ENCODE data around the gene SORCS2. TPM values are rescaled to one million over a fixed set of nuclear protein-coding genes. Genes with fewer than 3 reads are reported as not detected.

Gene SORCS2
- total RNA-seq, 1 donor from 2014 or later = 29.5 TPM

DNA sequence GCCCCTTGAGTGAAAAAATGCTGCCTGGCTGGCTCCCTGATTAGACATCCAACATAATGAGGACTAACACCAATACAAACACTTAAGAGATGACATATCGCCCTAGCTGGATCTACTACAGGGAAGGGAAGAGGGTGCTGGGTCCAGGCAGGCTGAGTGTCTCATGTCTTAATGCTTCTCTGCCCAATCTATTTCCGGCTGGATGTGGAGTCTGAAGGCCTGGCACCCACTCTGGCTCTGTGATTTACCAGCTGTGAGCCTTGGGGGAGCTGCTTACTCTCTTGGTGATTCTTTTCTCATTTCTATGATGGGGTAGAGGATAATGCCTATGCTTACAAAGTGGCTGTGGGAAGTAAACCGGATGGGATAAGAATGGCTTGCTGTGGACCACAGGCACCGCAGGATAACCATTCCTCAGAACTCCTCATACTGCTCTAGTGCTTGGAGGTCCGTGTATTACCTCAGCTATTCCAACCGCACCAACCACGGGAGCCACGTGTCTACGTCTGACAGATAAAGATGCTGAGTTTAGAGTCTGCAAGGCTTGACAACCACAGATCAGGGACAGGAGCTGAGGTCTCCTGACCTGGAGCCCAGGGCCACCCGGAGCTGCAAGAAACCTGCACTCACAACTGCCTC lies 585.7 kb downstream of the SORCS2 start:
- TF ChIP-seq, protein P1, sequence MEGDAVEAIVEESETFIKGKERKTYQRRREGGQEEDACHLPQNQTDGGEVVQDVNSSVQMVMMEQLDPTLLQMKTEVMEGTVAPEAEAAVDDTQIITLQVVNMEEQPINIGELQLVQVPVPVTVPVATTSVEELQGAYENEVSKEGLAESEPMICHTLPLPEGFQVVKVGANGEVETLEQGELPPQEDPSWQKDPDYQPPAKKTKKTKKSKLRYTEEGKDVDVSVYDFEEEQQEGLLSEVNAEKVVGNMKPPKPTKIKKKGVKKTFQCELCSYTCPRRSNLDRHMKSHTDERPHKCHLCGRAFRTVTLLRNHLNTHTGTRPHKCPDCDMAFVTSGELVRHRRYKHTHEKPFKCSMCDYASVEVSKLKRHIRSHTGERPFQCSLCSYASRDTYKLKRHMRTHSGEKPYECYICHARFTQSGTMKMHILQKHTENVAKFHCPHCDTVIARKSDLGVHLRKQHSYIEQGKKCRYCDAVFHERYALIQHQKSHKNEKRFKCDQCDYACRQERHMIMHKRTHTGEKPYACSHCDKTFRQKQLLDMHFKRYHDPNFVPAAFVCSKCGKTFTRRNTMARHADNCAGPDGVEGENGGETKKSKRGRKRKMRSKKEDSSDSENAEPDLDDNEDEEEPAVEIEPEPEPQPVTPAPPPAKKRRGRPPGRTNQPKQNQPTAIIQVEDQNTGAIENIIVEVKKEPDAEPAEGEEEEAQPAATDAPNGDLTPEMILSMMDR (IDR thresholded peaks at IDR 0.05; ENCODE audit: partially characterized antibody, unreplicated experiment) = no peak
- Mint-ChIP-seq H3K27ac (ENCODE audit: unreplicated experiment) (peak overlapping the region; percentile 62), H3K9me3 (ENCODE audit: unreplicated experiment) (peaks cover 69% of the 10 kb centered on the region), H3K4me3 (ENCODE audit: unreplicated experiment) (no peak overlapping the region), H3K36me3 (ENCODE audit: unreplicated experiment) (peaks cover 6% of the 10 kb centered on the region), H3K27me3 (ENCODE audit: unreplicated experiment) (peaks cover 43% of the 10 kb centered on the region), H3K4me1 (ENCODE audit: low read depth, unreplicated experiment) (peaks cover 60% of the 10 kb centered on the region)
- no peak for DNase-seq

DNA sequence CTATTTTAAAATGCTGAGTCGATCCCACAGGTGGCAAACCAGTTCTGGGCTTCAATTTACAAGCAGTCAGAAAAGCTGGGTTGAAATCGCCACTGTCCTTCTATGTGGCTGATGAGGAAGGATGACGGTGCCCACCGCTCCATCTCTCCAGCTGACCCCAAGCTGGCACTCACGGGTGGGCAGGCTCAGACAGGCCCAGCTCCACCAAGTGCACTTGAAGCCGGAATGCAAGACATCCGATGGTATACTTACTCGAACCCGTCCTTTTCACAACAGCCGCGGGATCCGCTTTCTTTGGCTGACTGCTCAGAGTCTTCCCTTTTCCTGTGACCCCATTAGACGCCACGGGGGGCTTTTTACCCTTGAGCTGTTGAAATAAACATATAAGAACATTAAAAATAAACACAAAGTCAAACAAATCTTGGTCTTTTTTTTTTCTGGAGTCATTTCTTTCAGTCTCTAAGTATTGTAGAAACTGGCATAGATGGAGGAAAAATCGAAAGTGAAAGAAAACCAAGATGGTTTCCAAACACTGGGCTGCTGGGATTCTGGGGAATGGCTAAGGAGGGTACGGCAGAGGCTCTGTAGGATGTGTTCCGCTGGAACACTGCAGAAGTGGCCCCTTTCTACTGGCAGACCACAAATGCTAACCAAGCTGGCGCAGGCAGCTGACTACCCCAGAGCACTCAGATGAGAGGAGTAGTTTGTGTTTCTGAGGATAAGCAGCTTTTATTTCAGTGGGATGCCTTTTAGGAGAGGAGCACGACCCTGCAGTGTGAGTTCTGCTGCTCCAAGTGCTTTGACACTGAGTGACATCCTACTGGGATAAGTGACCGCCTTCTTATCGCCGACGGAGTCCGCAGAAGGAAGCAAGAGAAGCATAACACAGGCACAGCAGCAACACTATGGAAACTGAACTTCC lies 586.4 kb downstream of the SORCS2 start:
- H3K27ac Mint-ChIP-seq (ENCODE audit: unreplicated experiment) = peak overlapping the region; percentile 72
- H3K9me3 Mint-ChIP-seq (ENCODE audit: unreplicated experiment) = peaks cover 67% of the 10 kb centered on the region
- no peak for DNase-seq
- peaks cover 56% of the 10 kb centered on the region for H3K4me1 Mint-ChIP-seq (ENCODE audit: low read depth, unreplicated experiment)
- peaks cover 12% of the 10 kb centered on the region for H3K36me3 Mint-ChIP-seq (ENCODE audit: unreplicated experiment)
- TF ChIP-seq, protein P1 (IDR thresholded peaks at IDR 0.05; ENCODE audit: partially characterized antibody, unreplicated experiment) = no peak
- H3K27me3 Mint-ChIP-seq (ENCODE audit: unreplicated experiment) = peaks cover 45% of the 10 kb centered on the region
- H3K4me3 Mint-ChIP-seq (ENCODE audit: unreplicated experiment) = no peak overlapping the region

DNA sequence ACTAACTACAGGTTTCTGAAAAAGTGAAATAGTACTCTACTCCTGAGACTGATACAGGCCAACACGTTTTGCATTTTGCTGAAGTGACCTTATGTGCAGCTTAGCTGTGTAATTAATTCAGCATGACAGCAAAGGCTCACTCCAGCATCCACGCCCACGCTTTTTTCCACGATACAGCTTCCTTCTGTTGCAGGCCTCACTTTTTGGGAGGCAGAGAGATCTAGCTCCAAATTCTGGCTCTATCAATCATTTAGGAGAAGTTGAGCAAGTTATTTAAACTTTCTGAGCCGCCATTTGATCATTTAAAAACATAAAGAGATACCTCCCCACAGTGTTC lies 587.1 kb downstream of the SORCS2 start:
- TF ChIP-seq, protein P1 (IDR thresholded peaks at IDR 0.05; ENCODE audit: partially characterized antibody, unreplicated experiment) = no peak
- Mint-ChIP-seq H3K4me3 (ENCODE audit: unreplicated experiment) (no peak overlapping the region), H3K27ac (ENCODE audit: unreplicated experiment) (peak overlapping the region; percentile 36), H3K36me3 (ENCODE audit: unreplicated experiment) (peaks cover 12% of the 10 kb centered on the region), H3K27me3 (ENCODE audit: unreplicated experiment) (peaks cover 48% of the 10 kb centered on the region), H3K9me3 (ENCODE audit: unreplicated experiment) (peaks cover 67% of the 10 kb centered on the region), H3K4me1 (ENCODE audit: low read depth, unreplicated experiment) (peaks cover 54% of the 10 kb centered on the region)
- no peak for DNase-seq

DNA sequence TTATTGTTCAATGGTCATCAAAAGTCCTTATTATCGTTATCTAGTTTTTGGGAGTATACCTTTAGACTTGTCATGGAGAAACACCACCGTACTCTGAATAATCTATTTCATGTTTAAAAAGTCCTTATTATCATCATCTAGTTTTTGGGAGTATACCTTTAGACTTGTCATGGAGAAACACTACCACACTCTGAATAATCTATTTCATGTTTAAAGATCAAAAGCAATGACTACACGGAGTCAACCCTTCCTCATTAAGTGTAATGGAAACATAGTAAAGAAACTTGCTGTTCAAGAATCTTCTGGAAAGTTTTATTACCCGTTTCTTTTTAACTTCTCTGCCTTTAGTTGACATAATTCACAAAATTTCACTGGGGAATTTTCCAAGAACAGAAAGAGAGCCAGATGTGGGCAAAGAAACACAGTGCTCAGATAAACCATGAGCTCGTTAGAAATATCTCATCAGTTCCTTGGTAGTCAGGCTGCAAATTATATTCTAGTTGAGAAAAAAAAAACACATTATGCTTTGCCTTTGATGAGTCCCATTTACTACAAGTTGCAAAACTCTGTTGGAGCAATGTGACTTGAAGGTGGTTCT lies 588.5 kb downstream of the SORCS2 start:
- Mint-ChIP-seq H3K4me3 (ENCODE audit: unreplicated experiment) (no peak overlapping the region), H3K9me3 (ENCODE audit: unreplicated experiment) (peaks cover 65% of the 10 kb centered on the region), H3K4me1 (ENCODE audit: low read depth, unreplicated experiment) (peaks cover 51% of the 10 kb centered on the region), H3K27me3 (ENCODE audit: unreplicated experiment) (peaks cover 51% of the 10 kb centered on the region), H3K36me3 (ENCODE audit: unreplicated experiment) (peaks cover 12% of the 10 kb centered on the region), H3K27ac (ENCODE audit: unreplicated experiment) (peak overlapping the region; percentile 9)
- TF ChIP-seq, protein P1 (IDR thresholded peaks at IDR 0.05; ENCODE audit: partially characterized antibody, unreplicated experiment) = no peak
- no peak for DNase-seq
